Transverse colon (tissue), 4 donors: Measurements from ENCODE around the gene CEACAM18.

ENCODE experiments used
- CTCF ChIP-seq, 5 experiments: fragments of 200-600 bp in 3 of 5; fragments of 450-650 bp in 2 of 5; sonication (generic) in 3 of 5; IDR thresholded peaks; 1 replicate in 2 of 5; 2 replicates in 3 of 5; pipeline ENCODE4 v1.5.1; 2016 to 2017; ENCODE audit warnings: antibody characterized with exemption in 5 of 5, inconsistent platforms in 3 of 5, mild to moderate bottlenecking in 2 of 5, moderate library complexity in 1 of 5
- POLR2AphosphoS5 ChIP-seq, 3 donors: sonication (generic); formaldehyde crosslinking; IDR thresholded peaks; one replicate each; pipeline ENCODE4 v1.6.1; 2016; ENCODE audit warnings: antibody characterized with exemption in 3 of 3

- TF ChIP-seq CTCF (IDR thresholded peaks at IDR 0.05) (no peak), POLR2AphosphoS5 (IDR thresholded peaks at IDR 0.05) (no peak)
Observed at GRCh38 chr19:51441410-51442390, 36.6 kb upstream of the CEACAM18 start.
